ENCODE data around the gene RCAN3. TPM values are rescaled to one million over a fixed set of nuclear protein-coding genes. Genes with fewer than 3 reads are reported as not detected.

RCAN3 gene
- total and polyA plus RNA-seq, 9 donors = 0.95 to 4.0 (median 1.6) TPM

- DNase-seq = no peak
Observed at GRCh38 chr1:24570265-24571125, 67.9 kb downstream of the RCAN3 start.

DNA sequence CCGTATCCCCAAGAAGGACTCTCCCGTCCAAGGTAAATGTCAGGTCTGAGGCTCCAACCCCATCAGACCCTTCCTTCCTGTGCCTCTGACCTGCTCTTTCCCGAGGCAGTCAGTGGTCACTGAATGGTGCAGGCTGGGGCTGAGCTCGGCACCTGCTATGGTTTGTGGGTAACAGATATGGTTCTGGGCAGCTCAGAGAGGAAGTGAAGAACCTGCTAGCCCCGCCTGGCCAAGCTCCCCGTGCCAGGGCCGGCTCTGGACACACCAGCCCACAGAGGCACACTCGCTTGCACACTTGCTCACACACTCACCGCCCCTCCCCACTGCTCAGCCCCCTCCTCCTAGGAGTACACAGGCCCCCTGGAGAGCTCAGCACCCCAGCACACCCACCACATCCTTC lies 69.7 kb downstream of the RCAN3 start:
- no peak for DNase-seq

More at GRCh38 chr1:24570265-24571125, 67.9 kb downstream of the RCAN3 start:
- Histone ChIP-seq H3K9me3 (replicated peaks; ENCODE audit: control insufficient read depth, low read depth, low read length) (no peaks in the 10 kb centered on the region), H3K36me3 (ENCODE audit: control insufficient read depth, insufficient read depth, low read length) (no peaks in the 10 kb centered on the region), H3K27ac (ENCODE audit: low read length) (no peak overlapping the region), H3K4me1 (ENCODE audit: control insufficient read depth, insufficient read depth, low read length) (no peaks in the 10 kb centered on the region), H3K4me3 (ENCODE audit: low read length) (no peak overlapping the region), H3K27me3 (ENCODE audit: control insufficient read depth, insufficient read depth, low read length) (no peaks in the 10 kb centered on the region)
- 63% methylated on average over 3 of the region's 10 CpGs for WGBS (ENCODE audit: insufficient coverage)

DNA sequence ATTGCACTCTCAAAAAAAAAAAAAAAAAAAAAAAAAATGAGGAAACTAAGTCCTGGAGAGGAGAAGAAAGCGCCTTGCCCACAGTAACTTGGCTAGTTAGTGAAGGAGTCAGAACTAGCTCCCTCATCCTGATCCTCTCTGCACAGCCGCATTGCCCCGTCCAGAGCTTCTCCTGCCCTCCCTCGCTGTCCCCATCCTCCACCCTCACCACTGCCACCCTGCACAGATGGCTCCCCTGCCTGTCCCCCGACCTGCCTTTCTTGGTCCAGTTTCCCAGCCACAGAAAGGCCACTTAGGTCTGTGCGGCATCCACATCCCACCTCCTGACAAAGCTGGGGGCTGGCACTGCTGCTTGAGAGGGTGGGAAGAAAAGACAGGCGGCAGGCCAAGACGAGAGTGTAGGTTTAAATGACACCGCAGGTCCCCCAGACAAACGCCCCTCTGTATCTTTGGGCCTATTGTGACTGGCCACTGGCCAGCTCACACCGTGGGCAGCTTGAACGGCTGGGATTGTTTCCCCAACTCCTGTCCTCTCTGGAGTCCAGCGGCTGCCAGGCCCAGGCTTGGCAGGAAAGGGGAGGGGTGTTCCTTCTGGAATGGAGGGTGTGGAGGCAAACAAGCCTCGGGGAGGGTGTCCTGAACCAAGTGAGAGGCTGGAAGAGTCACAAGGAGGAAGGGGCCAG lies 73.4 kb downstream of the RCAN3 start:
- 37% methylated on average over 9 of the region's 14 CpGs for WGBS (ENCODE audit: insufficient coverage)
- Histone ChIP-seq H3K4me3 (ENCODE audit: low read length) (no peak overlapping the region), H3K27me3 (ENCODE audit: control insufficient read depth, insufficient read depth, low read length) (no peaks in the 10 kb centered on the region), H3K4me1 (ENCODE audit: control insufficient read depth, insufficient read depth, low read length) (no peaks in the 10 kb centered on the region), H3K36me3 (ENCODE audit: control insufficient read depth, insufficient read depth, low read length) (no peaks in the 10 kb centered on the region), H3K27ac (ENCODE audit: low read length) (no peak overlapping the region), H3K9me3 (replicated peaks; ENCODE audit: control insufficient read depth, low read depth, low read length) (no peaks in the 10 kb centered on the region)
- no peak for DNase-seq

More for the DNA sequence above, 69.7 kb downstream of the RCAN3 start:
- Histone ChIP-seq H3K36me3 (ENCODE audit: control insufficient read depth, insufficient read depth, low read length) (no peaks in the 10 kb centered on the region), H3K27ac (ENCODE audit: low read length) (no peak overlapping the region), H3K27me3 (ENCODE audit: control insufficient read depth, insufficient read depth, low read length) (no peaks in the 10 kb centered on the region), H3K4me3 (ENCODE audit: low read length) (no peak overlapping the region), H3K9me3 (replicated peaks; ENCODE audit: control insufficient read depth, low read depth, low read length) (no peaks in the 10 kb centered on the region), H3K4me1 (ENCODE audit: control insufficient read depth, insufficient read depth, low read length) (no peaks in the 10 kb centered on the region)
- 79% methylated on average over 7 of the region's 9 CpGs for WGBS (ENCODE audit: insufficient coverage)

GRCh38 chr1:24578846-24579245 lies 76.2 kb downstream of the RCAN3 start:
- no peak for DNase-seq
- Histone ChIP-seq H3K4me3 (ENCODE audit: low read length) (no peak overlapping the region), H3K36me3 (ENCODE audit: control insufficient read depth, insufficient read depth, low read length) (no peaks in the 10 kb centered on the region), H3K27me3 (ENCODE audit: control insufficient read depth, insufficient read depth, low read length) (no peaks in the 10 kb centered on the region), H3K27ac (ENCODE audit: low read length) (no peak overlapping the region), H3K4me1 (ENCODE audit: control insufficient read depth, insufficient read depth, low read length) (no peaks in the 10 kb centered on the region), H3K9me3 (replicated peaks; ENCODE audit: control insufficient read depth, low read depth, low read length) (no peaks in the 10 kb centered on the region)
- 86% methylated on average over 2 of the region's 7 CpGs for WGBS (ENCODE audit: insufficient coverage)

DNA sequence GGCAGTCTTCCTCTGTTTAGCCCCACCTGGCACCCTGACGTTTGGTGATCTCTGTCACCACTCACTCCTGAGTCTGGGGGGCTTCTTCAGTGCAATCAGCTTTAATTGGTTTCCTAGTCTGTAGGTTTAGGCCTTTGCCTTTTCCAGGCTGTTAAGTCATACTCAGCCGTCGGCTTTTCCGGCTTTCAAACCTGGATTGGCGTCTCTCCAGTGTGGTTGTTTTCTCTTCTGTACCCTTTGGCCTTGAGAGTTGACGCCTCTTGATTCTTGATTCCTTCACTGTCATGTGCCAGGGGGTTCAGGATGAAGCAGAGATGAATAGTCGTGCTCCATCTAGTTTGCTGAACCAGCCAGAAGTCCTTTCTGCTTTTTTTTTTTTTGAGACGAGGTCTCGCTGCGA lies 78.1 kb downstream of the RCAN3 start:
- Histone ChIP-seq H3K9me3 (replicated peaks; ENCODE audit: control insufficient read depth, low read depth, low read length) (no peaks in the 10 kb centered on the region), H3K36me3 (ENCODE audit: control insufficient read depth, insufficient read depth, low read length) (no peaks in the 10 kb centered on the region), H3K27ac (ENCODE audit: low read length) (no peak overlapping the region), H3K4me3 (ENCODE audit: low read length) (no peak overlapping the region), H3K27me3 (ENCODE audit: control insufficient read depth, insufficient read depth, low read length) (peaks cover 3% of the 10 kb centered on the region), H3K4me1 (ENCODE audit: control insufficient read depth, insufficient read depth, low read length) (no peaks in the 10 kb centered on the region)
- WGBS (ENCODE audit: insufficient coverage) = 75% methylated on average over 6 of the region's 10 CpGs
- DNase-seq = no peak

- H3K4me3 ChIP-seq (ENCODE audit: low read length) = no peak overlapping the region
- DNase-seq = no peak
- peaks cover 8% of the 10 kb centered on the region for H3K27me3 ChIP-seq (ENCODE audit: control insufficient read depth, insufficient read depth, low read length)
Observed at GRCh38 chr1:24584171-24584647, 81.6 kb downstream of the RCAN3 start.

DNA sequence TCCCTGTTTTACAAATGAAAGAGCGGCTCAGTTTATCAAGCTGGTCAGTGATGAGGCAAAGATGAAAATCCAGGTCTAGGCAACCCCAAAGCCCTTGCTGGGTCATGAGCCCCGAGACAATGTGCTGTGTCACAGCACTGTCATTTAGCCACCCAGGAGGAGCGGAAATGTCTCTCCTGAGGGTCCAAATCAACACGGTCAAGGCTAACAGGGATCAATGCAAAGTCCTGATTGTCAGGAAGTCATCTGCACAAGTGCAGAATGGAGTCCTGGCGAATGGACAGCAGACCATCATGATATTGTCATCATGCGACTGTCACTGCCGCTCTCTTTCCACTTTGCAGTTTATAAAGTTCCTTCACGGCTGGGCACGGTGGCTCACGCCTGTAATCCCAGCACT lies 83.5 kb downstream of the RCAN3 start:
- Histone ChIP-seq H3K27ac (ENCODE audit: low read length) (no peak overlapping the region), H3K4me3 (ENCODE audit: low read length) (no peak overlapping the region), H3K9me3 (replicated peaks; ENCODE audit: control insufficient read depth, low read depth, low read length) (no peaks in the 10 kb centered on the region), H3K4me1 (ENCODE audit: control insufficient read depth, insufficient read depth, low read length) (no peaks in the 10 kb centered on the region), H3K27me3 (ENCODE audit: control insufficient read depth, insufficient read depth, low read length) (peaks cover 8% of the 10 kb centered on the region), H3K36me3 (ENCODE audit: control insufficient read depth, insufficient read depth, low read length) (no peaks in the 10 kb centered on the region)
- WGBS (ENCODE audit: insufficient coverage) = 82% methylated on average over 10 of the region's 10 CpGs
- no peak for DNase-seq

More at GRCh38 chr1:24584171-24584647, 81.6 kb downstream of the RCAN3 start:
- Histone ChIP-seq H3K9me3 (replicated peaks; ENCODE audit: control insufficient read depth, low read depth, low read length) (no peaks in the 10 kb centered on the region), H3K27ac (ENCODE audit: low read length) (no peak overlapping the region), H3K36me3 (ENCODE audit: control insufficient read depth, insufficient read depth, low read length) (no peaks in the 10 kb centered on the region), H3K4me1 (ENCODE audit: control insufficient read depth, insufficient read depth, low read length) (no peaks in the 10 kb centered on the region)
- 53% methylated on average over 4 of the region's 6 CpGs for WGBS (ENCODE audit: insufficient coverage)

- Histone ChIP-seq H3K27me3 (ENCODE audit: control insufficient read depth, insufficient read depth, low read length) (peaks cover 8% of the 10 kb centered on the region), H3K4me3 (ENCODE audit: low read length) (no peak overlapping the region), H3K9me3 (replicated peaks; ENCODE audit: control insufficient read depth, low read depth, low read length) (no peaks in the 10 kb centered on the region), H3K4me1 (ENCODE audit: control insufficient read depth, insufficient read depth, low read length) (no peaks in the 10 kb centered on the region), H3K36me3 (ENCODE audit: control insufficient read depth, insufficient read depth, low read length) (no peaks in the 10 kb centered on the region), H3K27ac (ENCODE audit: low read length) (no peak overlapping the region)
- peak; percentile 30 for DNase-seq
- WGBS (ENCODE audit: insufficient coverage) = 17% methylated on average over 1 of the region's 9 CpGs
Observed at GRCh38 chr1:24586970-24587820, 84.6 kb downstream of the RCAN3 start.

DNA sequence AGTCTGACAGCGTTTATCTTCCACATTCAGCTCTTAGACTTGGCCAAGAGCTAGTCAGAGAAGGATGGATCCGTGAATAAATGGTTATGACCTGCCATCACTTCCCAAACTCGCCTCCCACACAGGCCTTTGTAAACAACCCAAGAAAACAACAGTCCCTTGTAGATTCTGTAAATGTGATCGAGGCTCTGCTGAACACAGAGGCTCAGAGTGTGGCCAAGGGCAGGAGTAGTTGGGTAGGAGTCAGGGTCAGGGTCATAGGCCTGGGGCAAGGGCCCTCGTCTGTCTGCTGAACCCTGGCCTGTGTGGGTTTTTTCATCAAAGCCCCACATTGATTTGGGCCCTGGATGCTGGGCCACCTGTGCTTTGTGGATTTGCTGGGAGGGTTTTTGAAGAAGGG lies 85.9 kb downstream of the RCAN3 start:
- Histone ChIP-seq H3K9me3 (replicated peaks; ENCODE audit: control insufficient read depth, low read depth, low read length) (no peaks in the 10 kb centered on the region), H3K27ac (ENCODE audit: low read length) (no peak overlapping the region), H3K4me3 (ENCODE audit: low read length) (no peak overlapping the region), H3K4me1 (ENCODE audit: control insufficient read depth, insufficient read depth, low read length) (no peaks in the 10 kb centered on the region), H3K27me3 (ENCODE audit: control insufficient read depth, insufficient read depth, low read length) (peaks cover 8% of the 10 kb centered on the region), H3K36me3 (ENCODE audit: control insufficient read depth, insufficient read depth, low read length) (no peaks in the 10 kb centered on the region)
- WGBS (ENCODE audit: insufficient coverage) = 44% methylated on average over 2 of the region's 5 CpGs
- DNase-seq = no peak

Measured in muscle of leg (tissue), 11 donors.